HepG2 (cell line): ENCODE results near the gene GFER. TPM values are rescaled to one million over a fixed set of nuclear protein-coding genes. Genes with fewer than 3 reads are reported as not detected.

ENCODE experiments used
- ATAC-seq: fragments of 200-7000 bp; cut with Tn5 transposase; 3 replicates; pipeline ENCODE4 v1.9.1; 2020; ENCODE audit warnings: mild to moderate bottlenecking, moderate library complexity
- BruUV-seq: library from RNA; stranded (reverse); fragments of 400-500 nt; replicated peaks from 2 replicates; lab custom pipeline; 2021; lab: Mats Ljungman, UMichigan
- CTCF ChIA-PET: fragments of 300-600 bp; formaldehyde crosslinking; extraction: SDS; loops from one replicate; lab custom pipeline; 2021; ENCODE audit warnings: low total read pairs, inconsistent platforms, low intra/inter-chr PET ratio; lab: Yijun Ruan, JAX
- POLR2A ChIA-PET: fragments of 350-600 bp; sonication (Branson Sonifier 250); formaldehyde crosslinking; loops from one replicate; lab custom pipeline; 2020; ENCODE audit warnings: antibody characterized with exemption, inconsistent platforms; lab: Yijun Ruan, JAX
- DNase-seq: peaks from one replicate; pipeline ENCODE4 v3.0.0-alpha.2; 2015; ENCODE audit warnings: low spot score
- FAIRE-seq: peaks from 3 replicates; lab custom pipeline; 2011; peaks lifted over from hg19 to GRCh38; lab: Jason Lieb, UNC
- H2AFZ ChIP-seq: one replicate; pipeline ENCODE4 v1.6.1; 2011; ENCODE audit warnings: low read length, inconsistent platforms
- H3K27ac ChIP-seq: fragments of 300-600 bp; 3 replicates; pipeline ENCODE4 v1.8.0; 2011; ENCODE audit warnings: mixed run types, mild to moderate bottlenecking, mixed read lengths, low read length, inconsistent platforms; ENCODE audit not compliant: insufficient read depth; ENCODE audit errors: extremely low read length
- H3K27me3 ChIP-seq, 2 experiments: fragments of 200-600 bp in 1 of 2; 2 replicates in 1 of 2; 3 replicates in 1 of 2; pipeline versions ENCODE4 v1.6.0 to v1.8.0; 2011; ENCODE audit warnings: low read length in 2 of 2, mild to moderate bottlenecking in 2 of 2, moderate library complexity in 2 of 2, inconsistent platforms in 1 of 2; ENCODE audit not compliant: insufficient read depth in 2 of 2, control insufficient read depth in 1 of 2
- H3K36me3 ChIP-seq, 2 experiments: fragments of 200-600 bp in 1 of 2; replicated peaks in 1 of 2; 2 replicates in 1 of 2; 3 replicates in 1 of 2; pipeline versions ENCODE4 v1.5.1 to v1.8.0; 2011; ENCODE audit warnings: low read length in 2 of 2, inconsistent platforms in 1 of 2; ENCODE audit not compliant: insufficient read depth in 2 of 2, control insufficient read depth in 1 of 2
- H3K4me1 ChIP-seq: 2 replicates; pipeline ENCODE4 v1.5.1; 2012; ENCODE audit warnings: low read length, inconsistent platforms; ENCODE audit not compliant: insufficient read depth
- H3K4me2 ChIP-seq: 2 replicates; pipeline ENCODE4 v1.6.0; 2011; ENCODE audit warnings: low read depth, low read length, inconsistent platforms
- H3K4me3 ChIP-seq, 3 experiments: fragments of 200-600 bp in 1 of 3; sonication (generic), shearing (Covaris generic) in 1 of 3; replicated peaks in 1 of 3; 2 replicates each; pipeline ENCODE4 v1.5.1; 2011 to 2016; ENCODE audit warnings: low read length in 3 of 3, inconsistent platforms in 2 of 3, low read depth in 2 of 3, mild to moderate bottlenecking in 2 of 3, control low read depth in 1 of 3, mixed read lengths in 1 of 3; ENCODE audit not compliant: insufficient read depth in 1 of 3
- H3K79me2 ChIP-seq: one replicate; pipeline ENCODE4 v1.6.1; 2011; ENCODE audit warnings: low read length, inconsistent platforms; ENCODE audit not compliant: insufficient read depth
- H3K9ac ChIP-seq: 2 replicates; pipeline ENCODE4 v1.6.0; 2011; ENCODE audit warnings: mild to moderate bottlenecking, low read depth, low read length, inconsistent platforms; ENCODE audit not compliant: insufficient read depth
- H3K9me3 ChIP-seq: 2 replicates; pipeline ENCODE4 v1.5.1; 2012; ENCODE audit warnings: mild to moderate bottlenecking, low read length
- H4K20me1 ChIP-seq: 2 replicates; pipeline ENCODE4 v1.6.0; 2011; ENCODE audit warnings: inconsistent platforms, mild to moderate bottlenecking, low read length, moderate library complexity; ENCODE audit not compliant: insufficient read depth
- CEBPZ ChIP-seq: IDR thresholded peaks from 2 replicates; pipeline ENCODE4 v1.6.1; 2012; ENCODE audit warnings: low read length, improper control_type of control experiment
- DMAP1 ChIP-seq: IDR thresholded peaks from 2 replicates; pipeline ENCODE4 v1.6.1; 2016
- ELF1 ChIP-seq: sonication (generic); formaldehyde crosslinking; IDR thresholded peaks from 2 replicates; pipeline ENCODE4 v1.4.0; 2020; ENCODE audit warnings: missing genetic modification reagents
- HINFP ChIP-seq: sonication (generic); formaldehyde crosslinking; IDR thresholded peaks from 2 replicates; pipeline ENCODE4 v1.4.0; 2020; ENCODE audit warnings: low read depth, mild to moderate bottlenecking, missing genetic modification reagents
- SYNCRIP ChIP-seq: fragments of 200-400 bp; formaldehyde crosslinking; IDR thresholded peaks from 2 replicates; pipeline ENCODE4 v1.6.1; 2018; ENCODE audit warnings: mild to moderate bottlenecking, low read depth, low read length; ENCODE audit not compliant: insufficient read depth
- TAF15 ChIP-seq: fragments of 200-400 bp; formaldehyde crosslinking; IDR thresholded peaks from one replicate; pipeline ENCODE4 v1.6.1; 2018; ENCODE audit warnings: mild to moderate bottlenecking, low read depth, low read length; ENCODE audit not compliant: poor library complexity, severe bottlenecking
- ZFP41 ChIP-seq: sonication (generic); formaldehyde crosslinking; IDR thresholded peaks from 2 replicates; pipeline ENCODE4 v1.4.0; 2020; ENCODE audit warnings: mild to moderate bottlenecking, missing genetic modification reagents, borderline replicate concordance
- ZNF337 ChIP-seq: sonication (generic); formaldehyde crosslinking; IDR thresholded peaks from 2 replicates; pipeline ENCODE4 v1.5.1; 2020; ENCODE audit warnings: missing genetic modification reagents, low read depth, mild to moderate bottlenecking, borderline replicate concordance
- ZNF607 ChIP-seq: sonication (generic); formaldehyde crosslinking; IDR thresholded peaks from 2 replicates; pipeline ENCODE4 v1.5.1; 2020; ENCODE audit warnings: missing genetic modification reagents, mild to moderate bottlenecking, borderline replicate concordance
- WGBS: methylation state at CpG from one replicate; pipeline ENCODE4 v1.1.6; 2017; ENCODE audit warnings: low lambda C conversion rate; 5-methylcytosine and 5-hydroxymethylcytosine counted together
- in situ Hi-C: cut with HindIII; loops from 2 replicates; pipeline ENCODE4 v1.10.0; 2017; ENCODE audit warnings: low pct_unique_long_range_greater_than_20kb; ENCODE audit not compliant: extremely low pct_ligation_motif_present
- intact Hi-C: fragments of 100-400 bp; cut with micrococcal nuclease; formaldehyde crosslinking; loops from one replicate; pipeline ENCODE4 v1.10.0; 2022; ENCODE audit not compliant: unreplicated experiment
- polyA plus RNA-seq, 8 experiments: library from polyadenylated mRNA; depleted of rRNA in 3 of 8; stranded (reverse) in 7 of 8; unstranded in 1 of 8; fragments of >200 nt; fragmentation: Illumina TruSeq in 4 of 8; extraction: Trizol in 4 of 8; gene quantifications; 2 replicates each; pipeline versions ENCODE4 v1.2.1 to v1.2.3, GENCODE V29; 2011 to 2016; ENCODE audit warnings: low read depth in 4 of 8, missing spikeins in 1 of 8, mixed read lengths in 1 of 8; ENCODE audit not compliant: insufficient read depth in 1 of 8
- total RNA-seq, 5 experiments: library from RNA; depleted of rRNA; stranded (reverse); fragments of >200 nt; fragmentation: Illumina TruSeq; extraction: Trizol; gene quantifications; 2 replicates each; pipeline ENCODE4 v1.2.3, GENCODE V29; 2016; ENCODE audit warnings: low read depth in 1 of 5
- TF ChIP-seq, protein P1 (sequence below): IDR thresholded peaks from 2 replicates; pipeline ENCODE4 v1.6.1; 2012; ENCODE audit warnings: inconsistent platforms
- TF ChIP-seq, protein P2 (sequence below): sonication (generic); formaldehyde crosslinking; IDR thresholded peaks from 2 replicates; pipeline ENCODE4 v1.5.0; 2020; ENCODE audit warnings: mild to moderate bottlenecking, missing genetic modification reagents
- TF ChIP-seq, protein P3 (sequence below): sonication (generic); formaldehyde crosslinking; IDR thresholded peaks from 2 replicates; pipeline ENCODE4 v1.4.0; 2020; ENCODE audit warnings: mild to moderate bottlenecking, missing genetic modification reagents

Gene GFER
- total and polyA plus RNA-seq, 2 of the 13 experiments (the other 11 are each of a cell fraction or from before 2014, with no cell fraction given), result 28.6 to 71.7 TPM

- TF ChIP-seq, protein P1, sequence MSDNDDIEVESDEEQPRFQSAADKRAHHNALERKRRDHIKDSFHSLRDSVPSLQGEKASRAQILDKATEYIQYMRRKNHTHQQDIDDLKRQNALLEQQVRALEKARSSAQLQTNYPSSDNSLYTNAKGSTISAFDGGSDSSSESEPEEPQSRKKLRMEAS, result 0 out of 2 replicates have a peak, but pooled peaks have one; percentile 19
- TF ChIP-seq HINFP (CRISPR knock-in tag) (no peak), ZFP41 (CRISPR knock-in tag) (no peak), DMAP1 (no peak), ELF1 (peak; percentile 59)
- TF ChIP-seq, protein P2, sequence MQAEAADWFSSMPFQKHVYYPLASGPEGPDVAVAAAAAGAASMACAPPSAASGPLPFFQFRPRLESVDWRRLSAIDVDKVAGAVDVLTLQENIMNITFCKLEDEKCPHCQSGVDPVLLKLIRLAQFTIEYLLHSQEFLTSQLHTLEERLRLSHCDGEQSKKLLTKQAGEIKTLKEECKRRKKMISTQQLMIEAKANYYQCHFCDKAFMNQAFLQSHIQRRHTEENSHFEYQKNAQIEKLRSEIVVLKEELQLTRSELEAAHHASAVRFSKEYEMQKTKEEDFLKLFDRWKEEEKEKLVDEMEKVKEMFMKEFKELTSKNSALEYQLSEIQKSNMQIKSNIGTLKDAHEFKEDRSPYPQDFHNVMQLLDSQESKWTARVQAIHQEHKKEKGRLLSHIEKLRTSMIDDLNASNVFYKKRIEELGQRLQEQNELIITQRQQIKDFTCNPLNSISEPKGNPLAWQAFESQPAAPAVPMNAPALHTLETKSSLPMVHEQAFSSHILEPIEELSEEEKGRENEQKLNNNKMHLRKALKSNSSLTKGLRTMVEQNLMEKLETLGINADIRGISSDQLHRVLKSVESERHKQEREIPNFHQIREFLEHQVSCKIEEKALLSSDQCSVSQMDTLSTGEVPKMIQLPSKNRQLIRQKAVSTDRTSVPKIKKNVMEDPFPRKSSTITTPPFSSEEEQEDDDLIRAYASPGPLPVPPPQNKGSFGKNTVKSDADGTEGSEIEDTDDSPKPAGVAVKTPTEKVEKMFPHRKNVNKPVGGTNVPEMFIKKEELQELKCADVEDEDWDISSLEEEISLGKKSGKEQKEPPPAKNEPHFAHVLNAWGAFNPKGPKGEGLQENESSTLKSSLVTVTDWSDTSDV (CRISPR knock-in tag), result 0 out of 2 replicates have a peak, but pooled peaks have one; percentile 49
Measured at GRCh38 chr16:1946495-1947368, 37.3 kb upstream of the GFER start (continued).

DNA sequence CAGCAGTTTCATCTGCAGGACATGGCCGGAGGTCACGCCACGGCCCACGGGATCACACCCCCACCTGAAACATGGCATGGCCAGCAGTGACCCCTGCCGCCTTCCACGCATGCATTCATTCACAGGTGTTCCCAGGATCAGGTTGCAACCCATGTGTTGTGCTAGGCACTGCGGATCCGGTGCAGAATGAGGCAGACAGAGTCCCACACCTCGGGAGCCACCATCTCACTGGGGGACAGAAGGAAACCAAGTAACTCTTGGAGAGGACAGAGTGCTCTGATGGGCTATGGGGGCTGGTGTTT, 36.7 kb upstream of the GFER start:
- CTCF ChIA-PET, result no interaction called here
- WGBS, result 40% methylated on average over 3 of the region's 9 CpGs

More for the DNA sequence above, 36.7 kb upstream of the GFER start:
- no peak overlapping the region for H3K4me3 ChIP-seq
- intact Hi-C loops, result no loop called here
- ATAC-seq, result no peak
- no peak for DNase-seq
- H3K4me1 ChIP-seq, result peaks cover 35% of the 10 kb centered on the region
- H3K27ac ChIP-seq, result no peak overlapping the region
- BruUV-seq, result no TSS peak
- peaks cover 7% of the 10 kb centered on the region for H3K79me2 ChIP-seq
- H3K27me3 ChIP-seq, result peaks cover 0 to 5% of the 10 kb centered on the region in 2 experiments; a peak in 1 of 5 replicates
- POLR2A ChIA-PET, result interaction anchor here (1.6 to 3.2 kb wide), 3 partner anchors 13 to 17 kb away, joined by 4 to 18 read pairs (median 8); partner anchors contain the start of gene RPS2
- no peaks in the 10 kb centered on the region for H3K36me3 ChIP-seq
- H2AFZ ChIP-seq, result no peak overlapping the region
- H3K4me2 ChIP-seq, result no peak overlapping the region
- TF ChIP-seq, protein P3, sequence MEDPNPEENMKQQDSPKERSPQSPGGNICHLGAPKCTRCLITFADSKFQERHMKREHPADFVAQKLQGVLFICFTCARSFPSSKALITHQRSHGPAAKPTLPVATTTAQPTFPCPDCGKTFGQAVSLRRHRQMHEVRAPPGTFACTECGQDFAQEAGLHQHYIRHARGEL (CRISPR knock-in tag), result no peak
- no peak for TF ChIP-seq TAF15
- TF ChIP-seq ZNF607, result no peak
- no peak for TF ChIP-seq SYNCRIP
- TF ChIP-seq CEBPZ, result no peak
- no peak for TF ChIP-seq ZNF337
- FAIRE-seq, result no peak
- H3K9me3 ChIP-seq, result no peaks in the 10 kb centered on the region
- no peaks in the 10 kb centered on the region; the same call in 1 of the 2 replicates for H4K20me1 ChIP-seq
- in situ Hi-C loops, result no loop called here
- H3K9ac ChIP-seq, result no peak overlapping the region
